Posterior vena cava (tissue), 2 donors: ENCODE results near the gene TMEM120B. TPM values are rescaled to one million over a fixed set of nuclear protein-coding genes. Genes with fewer than 3 reads are reported as not detected.
"Not testable (repeated sequence)": the region's sequence is repeated elsewhere in the genome, so short reads cannot be mapped to it uniquely, and the experiment has no call there.

ENCODE experiments used
- DNase-seq: peaks from one replicate; pipeline ENCODE4 v3.0.0-alpha.2; 2020; ENCODE audit warnings: low spot score
- intact Hi-C, 2 donors: fragments of 100-400 bp; cut with DNase I; formaldehyde crosslinking; loops; one replicate each; pipeline versions ENCODE4 v1.14.1 to v1.14.2; 2022 to 2023
- total RNA-seq, 2 donors: library from RNA; stranded (reverse); fragmentation: NEBNext Ultra II Directional; extraction: Animal tissue kit (Norgen Biotek cat#: 25700); gene quantifications; one replicate each; pipeline ENCODE4 v1.2.1, GENCODE V29; 2021
- donor health status: DM: yes; HTN: yes; CAD: no.
- donor health status: DM: yes; HTN: yes; CAD: no.

The TMEM120B gene
- total RNA-seq, 2 donors from 2014 or later = 7.9 to 11.0 TPM

DNA sequence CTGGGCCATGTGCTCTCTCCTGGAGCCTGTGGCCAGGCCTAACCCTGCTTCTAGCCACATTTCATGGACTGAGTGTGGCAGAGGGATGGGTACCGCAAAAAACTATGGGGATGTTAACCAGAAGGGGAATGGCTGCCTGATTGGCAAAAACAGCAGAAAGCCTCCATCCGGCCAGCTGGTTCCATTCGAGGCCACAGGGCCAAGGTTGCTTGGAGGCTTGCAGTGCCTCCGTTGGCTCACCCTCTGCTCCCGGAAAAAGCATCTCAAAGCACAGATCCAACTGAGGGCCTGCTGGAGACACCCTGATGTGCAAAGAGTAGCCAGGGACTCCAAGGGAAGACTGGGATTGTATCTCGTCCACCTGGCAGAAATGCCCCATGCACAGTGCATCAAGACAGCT lies 16.5 kb downstream of the TMEM120B start:
- DNase-seq = no peak
- intact Hi-C loops = no loop called here

DNA sequence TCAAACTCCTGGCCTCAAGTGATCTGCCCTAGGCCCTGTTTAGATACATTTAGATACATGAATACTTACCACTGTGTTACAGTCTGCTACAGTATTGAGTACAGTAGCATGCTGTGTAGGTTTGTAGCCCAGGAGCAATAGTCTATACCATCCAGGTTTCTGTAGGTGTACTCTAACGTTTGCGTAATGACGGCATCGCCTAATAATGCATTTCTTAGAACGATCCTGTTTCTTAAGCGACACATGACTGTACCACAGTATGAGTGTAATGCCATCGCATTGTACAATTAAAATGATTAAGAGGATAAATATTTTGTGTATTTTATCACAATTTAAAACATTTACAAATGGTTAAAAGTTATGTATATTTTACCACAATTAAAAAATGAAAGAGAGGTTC lies 18.9 kb downstream of the TMEM120B start:
- intact Hi-C loops = no loop called here

DNA sequence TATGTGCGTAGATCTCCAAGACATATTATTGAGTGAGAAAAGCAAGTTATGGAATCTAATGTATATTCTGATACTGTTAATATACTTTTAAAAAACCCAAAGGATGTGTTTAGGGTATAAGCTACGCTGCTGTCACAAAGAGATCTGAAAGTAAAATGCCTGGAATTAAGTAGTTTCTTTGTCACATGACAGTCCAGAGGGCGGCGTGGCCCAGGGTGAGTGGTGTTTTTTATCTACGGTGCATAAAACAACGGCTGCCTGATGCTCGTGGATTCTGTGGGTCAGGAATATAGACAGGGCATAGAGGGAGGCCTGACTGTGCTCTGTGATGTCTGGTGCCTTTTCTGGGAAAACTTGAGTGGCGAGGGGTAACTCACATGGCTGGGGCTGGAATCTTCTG lies 21.3 kb downstream of the TMEM120B start:
- DNase-seq = no peak
- intact Hi-C loops = no loop called here

More for the DNA sequence above, 18.9 kb downstream of the TMEM120B start:
- no peak for DNase-seq

DNA sequence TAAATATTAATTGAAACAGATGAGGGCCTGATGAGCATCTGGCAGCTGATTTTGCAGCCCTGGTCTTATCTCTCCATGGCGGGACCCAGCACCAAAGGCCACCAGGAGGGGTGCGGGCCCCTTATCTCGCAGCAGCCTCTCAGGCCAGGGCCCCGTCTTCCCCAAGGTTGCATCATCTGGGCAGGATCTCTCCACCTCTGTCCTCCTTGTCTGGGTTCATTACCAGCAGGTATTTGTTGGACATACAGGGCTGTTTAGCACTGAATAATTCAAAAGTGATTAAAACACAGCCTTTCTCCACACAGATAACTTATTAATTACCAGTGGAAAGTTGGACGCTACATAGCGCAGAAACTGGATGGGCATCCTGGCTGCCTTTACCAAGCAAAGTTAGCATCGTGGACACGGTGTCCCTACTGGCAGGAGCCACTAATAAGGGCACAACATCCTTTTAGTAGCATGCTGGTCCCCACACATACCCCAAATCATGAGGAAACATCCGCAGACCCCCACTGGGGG lies 25.8 kb downstream of the TMEM120B start:
- DNase-seq = no peak
- intact Hi-C loops = no loop called here

DNA sequence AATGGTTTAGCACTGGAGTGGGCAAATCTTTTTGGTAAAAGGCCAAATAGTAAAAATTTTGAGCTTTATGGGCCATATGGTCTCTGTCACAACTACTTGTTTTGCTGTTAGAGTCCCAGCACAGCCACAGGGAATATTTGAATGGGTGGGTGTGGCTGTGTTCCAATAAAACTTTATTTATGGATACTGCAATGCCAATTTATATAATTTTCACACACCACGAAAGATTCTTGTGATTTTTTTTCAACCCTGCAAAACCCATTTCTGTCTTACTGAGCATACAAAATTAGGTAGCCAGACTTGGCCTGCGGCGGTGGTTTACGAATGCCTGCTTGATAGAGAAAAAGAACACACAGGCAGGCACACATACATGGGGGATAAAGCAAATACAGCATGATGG lies 28.3 kb downstream of the TMEM120B start:
- DNase-seq = no peak
- intact Hi-C loops = no loop called here

DNA sequence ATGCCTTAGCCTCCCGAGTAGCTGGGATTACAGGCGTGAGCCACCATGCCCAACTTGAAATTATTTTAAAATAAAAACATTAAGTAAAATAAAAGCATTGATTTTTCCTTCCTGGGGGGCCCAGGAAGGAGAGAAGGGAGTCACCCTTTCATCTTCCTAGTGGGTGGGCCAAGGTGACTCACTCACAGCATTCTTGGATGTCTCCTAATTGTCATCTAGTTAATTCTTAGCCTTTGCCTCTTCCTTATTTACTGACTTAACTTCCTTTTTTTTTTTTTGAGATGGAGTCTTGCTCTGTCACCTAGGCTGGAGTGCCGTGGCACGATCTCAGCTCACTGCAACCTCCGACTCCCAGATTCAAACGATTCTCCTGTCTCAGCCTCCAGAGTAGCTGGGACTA lies 29.2 kb downstream of the TMEM120B start:
- no peak for DNase-seq
- intact Hi-C loops = no loop called here

DNA sequence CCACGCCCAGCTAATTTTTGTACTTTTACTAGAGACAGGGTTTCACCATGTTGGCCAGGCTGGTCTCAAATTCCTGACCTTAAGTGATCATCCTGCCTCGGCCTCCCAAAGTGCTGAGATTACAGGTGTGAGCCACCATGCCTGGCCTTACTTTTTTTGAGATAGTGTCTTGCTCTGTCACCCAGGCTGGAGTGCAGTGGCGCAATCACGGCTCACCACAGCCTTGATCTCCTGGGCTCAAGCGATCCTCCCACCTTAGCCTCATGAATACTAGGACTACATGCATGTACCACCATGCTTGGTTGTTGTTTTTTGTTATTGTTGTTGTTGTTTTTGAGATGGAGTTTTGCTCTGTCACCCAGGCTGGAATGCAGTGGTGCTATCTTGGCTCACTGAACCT lies 33.0 kb downstream of the TMEM120B start:
- intact Hi-C loops, DNase-seq: not testable (repeated sequence)

DNA sequence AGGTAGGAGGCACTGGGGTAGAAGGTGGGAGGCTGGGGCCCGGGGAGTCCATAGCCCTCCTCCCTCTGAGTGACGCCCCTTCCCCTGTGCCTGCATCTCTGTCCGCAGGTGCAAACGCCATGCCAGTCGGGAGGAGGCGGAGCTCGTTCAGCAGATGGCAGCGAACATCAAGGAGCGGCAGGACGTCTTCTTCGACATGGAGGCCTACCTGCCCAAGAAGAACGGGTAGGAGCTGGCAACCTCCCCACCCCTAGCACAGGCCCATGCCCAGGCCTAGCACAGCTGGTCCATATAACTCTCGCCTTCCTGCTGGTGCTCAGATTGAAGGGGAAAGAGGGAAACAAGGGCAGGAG lies 35.6 kb downstream of the TMEM120B start:
- no peak for DNase-seq
- intact Hi-C loops = no loop called here

DNA sequence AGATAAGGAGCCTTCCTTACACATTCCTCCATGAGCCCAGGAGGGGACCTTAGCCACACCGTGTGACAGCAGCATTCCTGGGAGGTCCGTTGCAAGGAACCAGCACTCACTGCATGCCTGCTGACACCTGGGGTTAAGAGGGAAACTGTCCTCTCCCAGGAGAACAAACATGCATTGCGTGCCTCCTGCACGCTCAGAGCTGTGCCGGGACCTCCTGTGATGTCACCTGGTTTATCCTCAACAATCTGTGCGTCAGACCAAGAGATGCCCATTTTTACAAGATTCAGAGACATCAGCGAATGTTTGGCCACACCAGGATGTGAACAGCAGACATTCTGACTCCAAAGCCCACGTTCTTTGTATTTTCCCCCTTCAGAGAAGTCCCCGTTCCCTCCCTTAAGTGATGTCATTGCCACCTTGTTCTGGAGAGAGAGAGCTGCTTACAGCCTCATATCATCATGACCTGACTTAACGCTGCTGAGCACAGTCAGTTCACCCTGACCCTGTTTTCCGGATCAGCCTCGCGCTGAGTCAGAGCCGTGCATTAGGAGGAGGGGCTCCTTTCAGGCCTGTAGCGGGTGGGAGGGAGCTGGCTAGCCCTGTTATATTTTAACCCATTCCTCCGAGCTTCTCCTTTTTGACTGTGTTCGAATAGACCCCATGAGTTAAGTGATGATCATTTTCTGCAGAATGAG lies 36.2 kb downstream of the TMEM120B start:
- intact Hi-C loops = no loop called here

DNA sequence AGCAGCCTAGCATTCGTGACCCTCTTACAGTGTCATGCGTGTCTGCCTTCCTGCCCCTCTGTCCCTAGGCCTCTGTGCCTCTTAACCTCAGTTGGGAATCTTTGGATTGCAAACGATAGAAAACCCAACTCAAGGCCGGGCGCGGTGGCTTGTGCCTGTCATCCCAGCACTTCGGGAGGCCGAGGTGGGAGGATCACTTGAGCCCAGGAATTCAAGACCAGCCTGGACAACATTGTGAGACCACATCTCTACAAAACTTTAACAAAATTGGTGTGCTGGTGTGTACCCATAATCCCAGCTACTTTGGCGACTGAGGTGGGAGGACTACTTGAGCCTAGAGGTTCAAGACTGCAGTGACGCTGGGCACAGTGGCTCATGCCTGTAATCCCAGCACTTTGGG lies 36.7 kb downstream of the TMEM120B start:
- no peak for DNase-seq
- intact Hi-C loops = no loop called here

More for the DNA sequence above, 36.2 kb downstream of the TMEM120B start:
- DNase-seq = no peak

DNA sequence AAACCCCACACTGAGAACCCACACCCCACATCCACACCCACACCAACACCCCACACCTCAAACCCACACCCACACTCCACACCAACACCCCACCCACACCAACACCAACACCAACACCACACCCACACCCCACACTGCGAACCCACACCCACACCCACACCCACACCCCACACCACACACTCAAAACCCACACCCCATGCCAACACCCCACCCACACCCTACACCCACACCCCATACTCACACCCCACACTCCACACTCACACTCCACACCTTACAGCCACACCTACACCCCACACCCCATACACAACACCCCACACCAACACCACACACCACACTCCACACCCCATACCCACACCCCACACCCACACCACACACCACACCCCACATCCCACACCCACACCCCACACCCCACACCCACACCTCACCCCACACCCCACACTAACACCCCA lies 38.0 kb downstream of the TMEM120B start:
- intact Hi-C loops = no loop called here
- DNase-seq = no peak

DNA sequence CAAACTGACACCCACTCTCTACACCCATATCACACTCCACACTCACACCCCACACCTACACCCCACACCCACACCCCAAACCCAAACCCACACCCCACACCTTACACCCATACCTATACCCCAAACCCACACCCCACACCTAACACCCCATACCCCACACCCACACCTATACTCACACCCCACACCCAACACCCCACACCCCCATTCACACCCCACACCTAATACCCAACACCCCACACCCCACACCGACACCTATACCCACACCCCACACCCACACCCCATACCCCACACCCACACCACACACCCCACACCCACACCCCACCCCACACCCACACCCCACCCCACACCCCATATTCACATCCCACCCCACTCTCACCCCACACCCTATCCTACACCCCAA lies 38.5 kb downstream of the TMEM120B start:
- no peak for DNase-seq
- intact Hi-C loops = no loop called here

DNA sequence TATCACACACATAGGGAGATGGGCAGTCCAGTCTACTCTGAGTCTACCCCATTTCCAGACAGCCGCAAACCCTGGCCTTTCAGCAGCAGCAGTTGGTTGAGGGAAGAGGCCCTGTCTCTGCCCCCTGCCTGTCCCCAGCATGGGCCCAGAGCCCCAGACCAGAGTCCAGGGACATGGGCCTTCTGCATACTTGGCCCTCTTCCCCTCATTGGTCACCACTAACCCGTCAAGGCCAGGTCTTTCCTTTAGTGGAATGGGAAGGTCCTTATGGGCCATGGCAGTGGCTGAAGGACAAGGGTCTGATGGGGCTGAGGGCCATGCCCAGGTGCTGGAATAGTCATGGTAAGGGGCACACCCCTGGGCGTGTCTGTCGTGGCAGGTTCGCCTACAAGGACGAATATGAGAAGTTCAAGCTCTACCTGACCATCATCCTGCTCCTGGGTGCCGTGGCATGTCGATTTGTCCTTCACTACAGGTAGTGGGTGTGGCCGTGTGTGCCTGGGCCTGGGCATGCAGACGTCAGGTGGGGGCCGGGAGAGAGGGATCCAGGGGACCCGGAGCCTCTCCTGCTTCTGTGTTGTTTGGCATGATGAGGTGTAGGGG lies 39.3 kb downstream of the TMEM120B start:
- intact Hi-C loops = no loop called here
- no peak for DNase-seq

DNA sequence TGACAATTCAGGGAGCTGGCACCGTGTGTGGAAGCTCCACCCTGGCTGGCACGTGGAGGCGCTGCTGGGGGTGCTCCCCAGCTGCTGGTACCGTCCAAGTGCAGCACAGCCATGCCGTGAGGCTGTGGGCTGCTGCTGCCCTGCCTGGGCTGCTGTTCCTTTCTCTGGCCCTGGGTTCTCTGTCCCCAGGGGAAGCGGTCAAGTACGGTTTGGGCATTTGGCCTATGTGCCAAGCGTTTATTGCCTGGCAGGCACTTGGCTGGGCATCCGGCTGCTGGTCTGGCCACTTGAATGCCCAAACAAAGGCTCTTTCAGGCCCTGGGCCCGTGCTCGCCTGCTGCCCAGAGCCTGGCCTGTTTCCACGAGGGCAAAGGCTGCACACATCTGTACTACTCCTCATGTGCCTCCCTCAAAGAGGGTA lies 41.3 kb downstream of the TMEM120B start:
- no peak for DNase-seq
- intact Hi-C loops = no loop called here

DNA sequence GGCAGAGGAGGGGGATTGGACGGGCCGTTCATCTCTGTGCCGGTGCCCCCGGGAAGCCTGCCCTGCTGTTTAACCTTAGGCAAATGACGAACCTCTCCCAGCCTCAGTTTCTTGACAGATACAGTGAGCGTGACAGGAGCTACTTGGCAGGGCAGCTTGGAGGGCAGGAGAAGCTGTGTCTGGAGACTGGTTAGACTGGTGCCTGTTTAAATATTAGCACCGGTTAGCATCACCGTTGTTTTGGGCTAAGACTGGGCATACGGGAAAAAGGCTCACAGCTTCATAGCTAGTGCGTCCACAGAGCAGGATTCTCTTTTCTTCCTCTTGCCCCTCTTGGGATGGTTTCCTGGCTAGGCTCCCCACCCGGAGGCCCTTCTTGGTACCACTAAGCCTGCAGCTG lies 42.3 kb downstream of the TMEM120B start:
- DNase-seq = no peak
- intact Hi-C loops = no loop called here

DNA sequence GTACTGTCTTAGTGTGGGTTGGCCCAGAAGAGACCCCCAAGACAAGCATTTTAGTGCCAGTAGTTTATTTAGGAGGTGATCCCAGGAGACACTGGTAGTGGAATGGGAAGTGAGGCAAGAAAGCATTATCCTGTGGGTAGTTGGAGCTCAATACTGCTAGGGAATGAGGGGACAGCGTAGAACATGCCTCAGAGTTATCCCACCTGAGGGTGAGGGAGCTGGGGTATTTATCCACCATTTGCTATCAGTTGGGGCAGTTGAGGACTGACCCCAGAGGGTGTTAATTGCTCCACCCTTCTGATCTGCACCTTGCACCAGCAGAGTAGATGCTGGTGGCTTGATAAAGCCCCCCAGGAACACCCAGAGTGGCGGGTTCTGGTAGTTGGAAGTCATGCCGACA lies 43.0 kb downstream of the TMEM120B start:
- intact Hi-C loops = no loop called here
- no peak for DNase-seq

DNA sequence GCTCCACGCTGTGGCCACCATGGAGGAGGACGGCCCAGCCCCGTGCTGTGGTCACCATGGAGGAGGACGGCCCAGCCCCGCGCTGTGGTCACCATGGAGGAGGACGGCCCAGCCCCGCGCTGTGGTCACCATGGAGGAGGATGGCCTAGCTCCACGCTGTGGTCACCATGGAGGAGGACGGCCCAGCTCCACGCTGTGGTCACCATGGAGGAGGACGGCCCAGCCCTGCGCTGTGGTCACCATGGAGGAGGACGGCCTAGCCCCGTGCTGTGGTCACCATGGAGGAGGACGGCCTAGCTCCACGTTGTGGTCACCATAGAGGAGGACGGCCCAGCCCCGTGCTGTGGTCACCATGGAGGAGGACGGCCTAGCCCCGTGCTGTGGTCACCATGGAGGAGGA lies 46.0 kb downstream of the TMEM120B start:
- intact Hi-C loops, DNase-seq: not testable (repeated sequence)

DNA sequence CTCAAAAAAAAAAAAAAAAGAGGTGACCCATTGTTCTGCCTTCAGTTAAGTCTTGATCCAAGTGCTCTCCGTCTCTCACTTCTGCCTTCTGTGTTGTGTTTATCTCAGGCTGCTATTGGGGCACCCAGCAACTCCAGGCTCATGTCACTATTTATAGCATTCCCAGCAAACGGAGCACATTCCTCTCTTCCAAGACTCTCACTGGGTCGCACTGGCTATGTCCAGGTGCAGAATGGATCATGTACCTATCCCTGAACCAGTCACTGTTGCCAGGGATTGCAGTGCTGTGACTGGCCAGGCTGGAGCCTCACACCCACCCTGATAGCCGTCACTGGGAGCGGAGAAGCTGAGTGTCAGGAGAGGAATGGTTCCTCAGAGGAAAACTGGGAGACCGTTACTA lies 49.7 kb downstream of the TMEM120B start:
- intact Hi-C loops = no loop called here
- no peak for DNase-seq

DNA sequence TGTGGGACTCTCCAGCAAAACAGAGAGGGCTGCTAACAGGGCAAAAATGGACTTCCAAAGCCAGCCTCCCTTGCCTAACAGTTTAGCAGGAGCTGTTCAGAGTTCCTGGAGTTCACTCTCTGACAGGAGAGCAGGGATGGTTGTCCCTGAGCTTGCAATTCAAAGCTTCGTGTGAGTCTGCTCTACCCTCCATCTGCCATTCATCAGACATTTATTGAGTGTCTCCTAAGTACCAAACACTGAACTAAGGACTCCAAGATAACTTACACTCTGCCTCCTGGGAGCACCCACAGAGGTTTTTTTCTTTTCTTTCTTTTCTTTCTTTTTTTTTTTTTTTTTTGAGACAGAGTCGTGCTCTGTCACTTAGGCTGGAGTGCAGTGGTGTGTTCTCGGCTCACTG lies 52.3 kb downstream of the TMEM120B start:
- no peak for DNase-seq
- intact Hi-C loops = no loop called here

DNA sequence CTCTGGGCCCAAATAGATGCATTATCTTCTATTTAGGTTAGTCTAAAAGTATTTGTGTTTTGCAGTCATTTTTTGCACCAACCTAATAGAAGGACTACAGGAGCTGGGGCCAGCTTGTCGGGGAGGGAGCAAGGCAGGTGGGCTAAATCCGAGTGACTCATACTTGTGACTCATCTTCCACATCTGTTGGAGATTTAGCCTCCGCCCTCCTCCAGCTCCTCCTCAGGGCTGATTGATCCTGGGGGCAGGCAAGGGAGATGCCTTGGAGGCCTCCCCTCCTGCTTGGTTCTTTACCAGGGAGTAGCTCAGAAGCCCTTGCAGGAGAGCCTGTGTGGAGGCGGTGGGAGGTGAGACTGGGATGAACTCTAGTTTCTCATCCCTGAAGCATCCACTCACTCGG lies 53.0 kb downstream of the TMEM120B start:
- no peak for DNase-seq
- intact Hi-C loops = no loop called here
